Measurements from ENCODE around the gene C3orf52.

- TF ChIP-seq POLR2A (IDR thresholded peaks at IDR 0.05) (no peak), CTCF (IDR thresholded peaks at IDR 0.05) (no peak)
Observed at GRCh38 chr3:112042842-112043280, 43.3 kb upstream of the C3orf52 start.

Measured in lower leg skin (tissue), 3 donors.